ENCODE data around the gene HNRNPDL. TPM values are rescaled to one million over a fixed set of nuclear protein-coding genes. Genes with fewer than 3 reads are reported as not detected.

The HNRNPDL gene
- total and polyA plus RNA-seq, 2 experiments from 2014 or later: 243 to 354 TPM

DNA sequence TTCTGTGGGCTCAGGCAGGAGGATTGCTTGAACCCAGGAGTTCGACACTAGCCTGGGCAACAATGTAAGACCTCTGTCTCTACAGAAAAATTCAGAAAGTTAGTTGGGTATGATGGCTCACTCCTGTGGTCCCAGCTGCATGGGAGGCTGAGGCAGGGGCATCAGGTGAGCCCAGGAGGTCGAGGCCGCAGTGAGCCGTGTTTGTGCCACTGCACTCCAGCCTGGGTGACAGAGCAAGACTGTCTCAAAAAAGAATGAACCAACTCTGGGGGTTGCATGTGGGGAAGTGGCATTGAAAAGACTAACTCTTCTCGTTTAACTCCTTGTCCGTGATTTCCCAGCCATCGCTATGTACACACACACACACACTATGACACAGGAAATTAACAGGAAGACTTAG is 27.0 kb upstream of the HNRNPDL start (continued):
- TF ChIP-seq, protein P1, sequence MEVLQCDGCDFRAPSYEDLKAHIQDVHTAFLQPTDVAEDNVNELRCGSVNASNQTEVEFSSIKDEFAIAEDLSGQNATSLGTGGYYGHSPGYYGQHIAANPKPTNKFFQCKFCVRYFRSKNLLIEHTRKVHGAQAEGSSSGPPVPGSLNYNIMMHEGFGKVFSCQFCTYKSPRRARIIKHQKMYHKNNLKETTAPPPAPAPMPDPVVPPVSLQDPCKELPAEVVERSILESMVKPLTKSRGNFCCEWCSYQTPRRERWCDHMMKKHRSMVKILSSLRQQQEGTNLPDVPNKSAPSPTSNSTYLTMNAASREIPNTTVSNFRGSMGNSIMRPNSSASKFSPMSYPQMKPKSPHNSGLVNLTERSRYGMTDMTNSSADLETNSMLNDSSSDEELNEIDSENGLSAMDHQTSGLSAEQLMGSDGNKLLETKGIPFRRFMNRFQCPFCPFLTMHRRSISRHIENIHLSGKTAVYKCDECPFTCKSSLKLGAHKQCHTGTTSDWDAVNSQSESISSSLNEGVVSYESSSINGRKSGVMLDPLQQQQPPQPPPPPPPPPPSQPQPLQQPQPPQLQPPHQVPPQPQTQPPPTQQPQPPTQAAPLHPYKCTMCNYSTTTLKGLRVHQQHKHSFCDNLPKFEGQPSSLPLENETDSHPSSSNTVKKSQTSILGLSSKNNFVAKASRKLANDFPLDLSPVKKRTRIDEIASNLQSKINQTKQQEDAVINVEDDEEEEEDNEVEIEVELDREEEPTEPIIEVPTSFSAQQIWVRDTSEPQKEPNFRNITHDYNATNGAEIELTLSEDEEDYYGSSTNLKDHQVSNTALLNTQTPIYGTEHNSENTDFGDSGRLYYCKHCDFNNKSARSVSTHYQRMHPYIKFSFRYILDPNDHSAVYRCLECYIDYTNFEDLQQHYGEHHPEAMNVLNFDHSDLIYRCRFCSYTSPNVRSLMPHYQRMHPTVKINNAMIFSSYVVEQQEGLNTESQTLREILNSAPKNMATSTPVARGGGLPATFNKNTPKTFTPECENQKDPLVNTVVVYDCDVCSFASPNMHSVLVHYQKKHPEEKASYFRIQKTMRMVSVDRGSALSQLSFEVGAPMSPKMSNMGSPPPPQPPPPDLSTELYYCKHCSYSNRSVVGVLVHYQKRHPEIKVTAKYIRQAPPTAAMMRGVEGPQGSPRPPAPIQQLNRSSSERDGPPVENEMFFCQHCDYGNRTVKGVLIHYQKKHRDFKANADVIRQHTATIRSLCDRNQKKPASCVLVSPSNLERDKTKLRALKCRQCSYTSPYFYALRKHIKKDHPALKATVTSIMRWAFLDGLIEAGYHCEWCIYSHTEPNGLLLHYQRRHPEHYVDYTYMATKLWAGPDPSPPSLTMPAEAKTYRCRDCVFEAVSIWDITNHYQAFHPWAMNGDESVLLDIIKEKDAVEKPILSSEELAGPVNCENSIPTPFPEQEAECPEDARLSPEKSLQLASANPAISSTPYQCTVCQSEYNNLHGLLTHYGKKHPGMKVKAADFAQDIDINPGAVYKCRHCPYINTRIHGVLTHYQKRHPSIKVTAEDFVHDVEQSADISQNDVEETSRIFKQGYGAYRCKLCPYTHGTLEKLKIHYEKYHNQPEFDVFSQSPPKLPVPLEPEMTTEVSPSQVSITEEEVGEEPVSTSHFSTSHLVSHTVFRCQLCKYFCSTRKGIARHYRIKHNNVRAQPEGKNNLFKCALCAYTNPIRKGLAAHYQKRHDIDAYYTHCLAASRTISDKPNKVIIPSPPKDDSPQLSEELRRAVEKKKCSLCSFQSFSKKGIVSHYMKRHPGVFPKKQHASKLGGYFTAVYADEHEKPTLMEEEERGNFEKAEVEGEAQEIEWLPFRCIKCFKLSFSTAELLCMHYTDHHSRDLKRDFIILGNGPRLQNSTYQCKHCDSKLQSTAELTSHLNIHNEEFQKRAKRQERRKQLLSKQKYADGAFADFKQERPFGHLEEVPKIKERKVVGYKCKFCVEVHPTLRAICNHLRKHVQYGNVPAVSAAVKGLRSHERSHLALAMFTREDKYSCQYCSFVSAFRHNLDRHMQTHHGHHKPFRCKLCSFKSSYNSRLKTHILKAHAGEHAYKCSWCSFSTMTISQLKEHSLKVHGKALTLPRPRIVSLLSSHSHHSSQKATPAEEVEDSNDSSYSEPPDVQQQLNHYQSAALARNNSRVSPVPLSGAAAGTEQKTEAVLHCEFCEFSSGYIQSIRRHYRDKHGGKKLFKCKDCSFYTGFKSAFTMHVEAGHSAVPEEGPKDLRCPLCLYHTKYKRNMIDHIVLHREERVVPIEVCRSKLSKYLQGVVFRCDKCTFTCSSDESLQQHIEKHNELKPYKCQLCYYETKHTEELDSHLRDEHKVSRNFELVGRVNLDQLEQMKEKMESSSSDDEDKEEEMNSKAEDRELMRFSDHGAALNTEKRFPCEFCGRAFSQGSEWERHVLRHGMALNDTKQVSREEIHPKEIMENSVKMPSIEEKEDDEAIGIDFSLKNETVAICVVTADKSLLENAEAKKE (CRISPR knock-in tag; IDR thresholded peaks at IDR 0.05): no peak
- TF ChIP-seq EZH2 (IDR thresholded peaks at IDR 0.05; ENCODE audit: low read depth, unreplicated experiment) (no peak), JUNB (IDR thresholded peaks at IDR 0.05; ENCODE audit: unreplicated experiment) (no peak), ZNF331 (CRISPR knock-in tag; IDR thresholded peaks at IDR 0.05; ENCODE audit: low read depth) (no peak), POLR2AphosphoS5 (IDR thresholded peaks at IDR 0.05; ENCODE audit: low read depth) (no peak), CREB1 (CRISPR knock-in tag; IDR thresholded peaks at IDR 0.05; ENCODE audit: low read depth) (no peak), EZH2phosphoT487 (IDR thresholded peaks at IDR 0.05; ENCODE audit: unreplicated experiment) (no peak)
- TF ChIP-seq, protein P2, sequence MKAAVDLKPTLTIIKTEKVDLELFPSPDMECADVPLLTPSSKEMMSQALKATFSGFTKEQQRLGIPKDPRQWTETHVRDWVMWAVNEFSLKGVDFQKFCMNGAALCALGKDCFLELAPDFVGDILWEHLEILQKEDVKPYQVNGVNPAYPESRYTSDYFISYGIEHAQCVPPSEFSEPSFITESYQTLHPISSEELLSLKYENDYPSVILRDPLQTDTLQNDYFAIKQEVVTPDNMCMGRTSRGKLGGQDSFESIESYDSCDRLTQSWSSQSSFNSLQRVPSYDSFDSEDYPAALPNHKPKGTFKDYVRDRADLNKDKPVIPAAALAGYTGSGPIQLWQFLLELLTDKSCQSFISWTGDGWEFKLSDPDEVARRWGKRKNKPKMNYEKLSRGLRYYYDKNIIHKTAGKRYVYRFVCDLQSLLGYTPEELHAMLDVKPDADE (IDR thresholded peaks at IDR 0.05): no peak

DNA sequence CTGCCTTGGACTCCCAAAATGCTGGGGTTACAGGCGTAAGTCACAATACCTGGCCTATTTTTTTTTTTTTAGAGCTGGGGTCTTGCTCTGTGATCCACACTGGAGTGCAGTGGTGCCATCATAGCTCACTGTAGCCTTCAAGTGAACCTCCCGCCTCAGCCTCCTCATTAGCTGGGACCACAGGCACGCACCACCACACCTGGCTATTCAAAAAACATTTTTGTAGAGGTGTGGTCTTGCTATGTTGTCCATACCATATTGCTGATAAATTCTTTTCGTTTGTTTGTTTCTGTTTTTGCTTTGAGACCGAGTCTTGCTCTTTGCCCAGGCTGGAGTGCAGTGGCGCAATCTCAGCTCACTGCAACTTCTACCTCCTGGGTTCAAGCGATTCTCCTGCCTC is 21.8 kb upstream of the HNRNPDL start:
- no peak overlapping the region for H2AFZ ChIP-seq
- ATAC-seq: no peak
- peaks cover 91% of the 10 kb centered on the region for H3K36me3 Mint-ChIP-seq (ENCODE audit: low read depth)
- peaks cover 6% of the 10 kb centered on the region for H3K27me3 Mint-ChIP-seq (ENCODE audit: insufficient read depth, low read depth, poor library complexity)
- no peaks in the 10 kb centered on the region for H3K9me2 ChIP-seq (ENCODE audit: insufficient read depth)
- H3F3A ChIP-seq (replicated peaks; ENCODE audit: low read depth): no peaks in the 10 kb centered on the region
- H3K4me2 ChIP-seq: no peak overlapping the region
- H3K4me1 ChIP-seq (ENCODE audit: insufficient read depth): 0 out of 2 replicates have a peak, but pooled peaks cover 9% of the 10 kb centered on the region
- H3K27ac Mint-ChIP-seq: no peak overlapping the region
- peaks cover 57% of the 10 kb centered on the region for H4K20me1 ChIP-seq (replicated peaks; ENCODE audit: insufficient read depth)
- DNase-seq (ENCODE audit: low spot score): no peak
- H3K4me3 Mint-ChIP-seq: no peak overlapping the region
- no peak overlapping the region for H3K4me3 ChIP-seq
- no peaks in the 10 kb centered on the region for H3K27me3 ChIP-seq (ENCODE audit: insufficient read depth)
- H3K9me3 Mint-ChIP-seq: no peaks in the 10 kb centered on the region; the same call in 2 of the 3 replicates
- H3K79me2 ChIP-seq (replicated peaks; ENCODE audit: insufficient read depth): peaks cover 78% of the 10 kb centered on the region
- peaks cover 62% of the 10 kb centered on the region for H3K36me3 ChIP-seq (ENCODE audit: insufficient read depth)
- peaks cover 7% of the 10 kb centered on the region; the same call in 2 of the 3 replicates for H3K4me1 Mint-ChIP-seq
- no peak overlapping the region for H3K27ac ChIP-seq (ENCODE audit: low read depth)
- TF ChIP-seq EZH2 (IDR thresholded peaks at IDR 0.05; ENCODE audit: low read depth, unreplicated experiment) (no peak), ZNF114 (CRISPR knock-in tag; IDR thresholded peaks at IDR 0.05) (no peak), STAT1 (IDR thresholded peaks at IDR 0.05; ENCODE audit: unreplicated experiment) (no peak), CREB1 (CRISPR knock-in tag; IDR thresholded peaks at IDR 0.05; ENCODE audit: low read depth) (no peak), NANOG (IDR thresholded peaks at IDR 0.05; ENCODE audit: borderline replicate concordance) (no peak), POLR2AphosphoS5 (IDR thresholded peaks at IDR 0.05; ENCODE audit: low read depth) (no peak)
- TF ChIP-seq, protein P3, sequence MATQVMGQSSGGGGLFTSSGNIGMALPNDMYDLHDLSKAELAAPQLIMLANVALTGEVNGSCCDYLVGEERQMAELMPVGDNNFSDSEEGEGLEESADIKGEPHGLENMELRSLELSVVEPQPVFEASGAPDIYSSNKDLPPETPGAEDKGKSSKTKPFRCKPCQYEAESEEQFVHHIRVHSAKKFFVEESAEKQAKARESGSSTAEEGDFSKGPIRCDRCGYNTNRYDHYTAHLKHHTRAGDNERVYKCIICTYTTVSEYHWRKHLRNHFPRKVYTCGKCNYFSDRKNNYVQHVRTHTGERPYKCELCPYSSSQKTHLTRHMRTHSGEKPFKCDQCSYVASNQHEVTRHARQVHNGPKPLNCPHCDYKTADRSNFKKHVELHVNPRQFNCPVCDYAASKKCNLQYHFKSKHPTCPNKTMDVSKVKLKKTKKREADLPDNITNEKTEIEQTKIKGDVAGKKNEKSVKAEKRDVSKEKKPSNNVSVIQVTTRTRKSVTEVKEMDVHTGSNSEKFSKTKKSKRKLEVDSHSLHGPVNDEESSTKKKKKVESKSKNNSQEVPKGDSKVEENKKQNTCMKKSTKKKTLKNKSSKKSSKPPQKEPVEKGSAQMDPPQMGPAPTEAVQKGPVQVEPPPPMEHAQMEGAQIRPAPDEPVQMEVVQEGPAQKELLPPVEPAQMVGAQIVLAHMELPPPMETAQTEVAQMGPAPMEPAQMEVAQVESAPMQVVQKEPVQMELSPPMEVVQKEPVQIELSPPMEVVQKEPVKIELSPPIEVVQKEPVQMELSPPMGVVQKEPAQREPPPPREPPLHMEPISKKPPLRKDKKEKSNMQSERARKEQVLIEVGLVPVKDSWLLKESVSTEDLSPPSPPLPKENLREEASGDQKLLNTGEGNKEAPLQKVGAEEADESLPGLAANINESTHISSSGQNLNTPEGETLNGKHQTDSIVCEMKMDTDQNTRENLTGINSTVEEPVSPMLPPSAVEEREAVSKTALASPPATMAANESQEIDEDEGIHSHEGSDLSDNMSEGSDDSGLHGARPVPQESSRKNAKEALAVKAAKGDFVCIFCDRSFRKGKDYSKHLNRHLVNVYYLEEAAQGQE (IDR thresholded peaks at IDR 0.05; ENCODE audit: unreplicated experiment): no peak
- TF ChIP-seq, protein P4, sequence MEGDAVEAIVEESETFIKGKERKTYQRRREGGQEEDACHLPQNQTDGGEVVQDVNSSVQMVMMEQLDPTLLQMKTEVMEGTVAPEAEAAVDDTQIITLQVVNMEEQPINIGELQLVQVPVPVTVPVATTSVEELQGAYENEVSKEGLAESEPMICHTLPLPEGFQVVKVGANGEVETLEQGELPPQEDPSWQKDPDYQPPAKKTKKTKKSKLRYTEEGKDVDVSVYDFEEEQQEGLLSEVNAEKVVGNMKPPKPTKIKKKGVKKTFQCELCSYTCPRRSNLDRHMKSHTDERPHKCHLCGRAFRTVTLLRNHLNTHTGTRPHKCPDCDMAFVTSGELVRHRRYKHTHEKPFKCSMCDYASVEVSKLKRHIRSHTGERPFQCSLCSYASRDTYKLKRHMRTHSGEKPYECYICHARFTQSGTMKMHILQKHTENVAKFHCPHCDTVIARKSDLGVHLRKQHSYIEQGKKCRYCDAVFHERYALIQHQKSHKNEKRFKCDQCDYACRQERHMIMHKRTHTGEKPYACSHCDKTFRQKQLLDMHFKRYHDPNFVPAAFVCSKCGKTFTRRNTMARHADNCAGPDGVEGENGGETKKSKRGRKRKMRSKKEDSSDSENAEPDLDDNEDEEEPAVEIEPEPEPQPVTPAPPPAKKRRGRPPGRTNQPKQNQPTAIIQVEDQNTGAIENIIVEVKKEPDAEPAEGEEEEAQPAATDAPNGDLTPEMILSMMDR (conservative IDR thresholded peaks at IDR 0.05; ENCODE audit: low read depth in 2 of 2): no peak

Data from GM23338 (cell line).